Upper lobe of left lung (tissue), 4 donors: ENCODE measurements around the gene NAP1L5.

Experiments used
- EP300 ChIP-seq, 4 donors: sonication (generic); formaldehyde crosslinking; IDR thresholded peaks; one replicate each; pipeline ENCODE4 v1.5.1; 2017; ENCODE audit warnings: antibody characterized with exemption in 4 of 4, control low read depth in 2 of 4
- POLR2A ChIP-seq, 4 donors: fragments of 450-650 bp; IDR thresholded peaks; one replicate each; pipeline ENCODE4 v1.5.1; 2016 to 2017; ENCODE audit warnings: antibody characterized with exemption in 4 of 4, mild to moderate bottlenecking in 2 of 4
- POLR2AphosphoS5 ChIP-seq, 2 donors: sonication (generic); formaldehyde crosslinking; IDR thresholded peaks; one replicate each; pipeline ENCODE4 v1.5.1; 2017; ENCODE audit warnings: antibody characterized with exemption in 2 of 2
- TF ChIP-seq, protein P1 (sequence below), 6 experiments: fragments of 450-650 bp in 4 of 6; fragments of 200-600 bp in 2 of 6; sonication (generic) in 2 of 6; IDR thresholded peaks; one replicate each; pipeline ENCODE4 v1.5.1; 2016 to 2019; ENCODE audit warnings: antibody characterized with exemption in 6 of 6

DNA sequence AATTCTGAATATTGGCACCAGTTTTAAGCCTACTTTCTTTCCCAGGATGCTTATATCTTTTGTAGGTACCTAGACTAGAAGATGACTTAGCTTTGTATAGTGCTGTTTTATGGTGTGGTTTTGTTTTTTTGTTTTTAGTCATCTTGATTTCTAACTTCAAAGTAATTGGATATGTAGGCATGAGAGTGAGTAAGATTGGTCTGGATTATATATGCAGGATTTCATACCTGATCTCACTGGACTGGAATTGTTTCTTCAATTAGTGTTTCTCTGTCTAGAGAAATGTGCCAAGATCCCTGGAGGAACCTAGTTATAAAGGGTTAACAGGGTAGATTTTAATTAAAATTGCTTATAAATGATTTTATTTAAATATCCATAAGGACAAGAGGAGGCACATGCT is 23.1 kb downstream of the NAP1L5 start:
- TF ChIP-seq, protein P1, sequence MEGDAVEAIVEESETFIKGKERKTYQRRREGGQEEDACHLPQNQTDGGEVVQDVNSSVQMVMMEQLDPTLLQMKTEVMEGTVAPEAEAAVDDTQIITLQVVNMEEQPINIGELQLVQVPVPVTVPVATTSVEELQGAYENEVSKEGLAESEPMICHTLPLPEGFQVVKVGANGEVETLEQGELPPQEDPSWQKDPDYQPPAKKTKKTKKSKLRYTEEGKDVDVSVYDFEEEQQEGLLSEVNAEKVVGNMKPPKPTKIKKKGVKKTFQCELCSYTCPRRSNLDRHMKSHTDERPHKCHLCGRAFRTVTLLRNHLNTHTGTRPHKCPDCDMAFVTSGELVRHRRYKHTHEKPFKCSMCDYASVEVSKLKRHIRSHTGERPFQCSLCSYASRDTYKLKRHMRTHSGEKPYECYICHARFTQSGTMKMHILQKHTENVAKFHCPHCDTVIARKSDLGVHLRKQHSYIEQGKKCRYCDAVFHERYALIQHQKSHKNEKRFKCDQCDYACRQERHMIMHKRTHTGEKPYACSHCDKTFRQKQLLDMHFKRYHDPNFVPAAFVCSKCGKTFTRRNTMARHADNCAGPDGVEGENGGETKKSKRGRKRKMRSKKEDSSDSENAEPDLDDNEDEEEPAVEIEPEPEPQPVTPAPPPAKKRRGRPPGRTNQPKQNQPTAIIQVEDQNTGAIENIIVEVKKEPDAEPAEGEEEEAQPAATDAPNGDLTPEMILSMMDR (IDR thresholded peaks at IDR 0.05) = no peak
- TF ChIP-seq POLR2A (IDR thresholded peaks at IDR 0.05) (no peak), POLR2AphosphoS5 (IDR thresholded peaks at IDR 0.05) (no peak), EP300 (IDR thresholded peaks at IDR 0.05) (no peak)
